Measurements from ENCODE around the gene DCXR.

DNA sequence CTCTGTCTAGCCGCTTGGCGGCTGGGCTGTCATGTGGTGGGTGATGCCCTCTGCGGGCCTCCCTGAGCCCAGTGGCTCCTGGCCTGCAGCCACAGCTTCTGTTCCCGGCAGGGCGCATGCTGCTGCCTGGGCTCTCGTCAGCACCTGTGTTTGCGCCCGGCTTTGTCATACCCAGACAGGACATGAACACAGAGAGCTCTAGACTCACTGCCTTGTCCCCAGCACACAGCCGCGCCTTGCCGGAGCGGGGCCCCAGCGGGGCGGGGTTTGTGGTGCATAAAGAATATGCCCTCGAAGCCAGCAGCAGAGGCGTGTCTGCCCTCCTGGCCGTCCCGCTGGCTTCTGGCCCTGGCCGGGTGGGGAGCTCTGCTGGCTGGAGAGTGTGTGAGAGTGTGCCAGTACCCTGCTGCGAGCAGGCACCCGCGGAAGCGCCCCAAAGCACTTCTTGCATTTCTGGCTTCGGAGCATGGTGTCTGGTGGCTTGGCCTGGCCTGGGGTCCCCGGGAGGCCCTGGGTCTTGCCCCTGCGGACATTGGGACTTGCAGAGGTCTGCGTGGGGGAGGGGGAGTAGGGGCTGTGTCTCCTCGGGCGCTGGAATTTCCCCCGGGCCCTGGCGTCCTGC lies 45.7 kb downstream of the DCXR start:
- TF ChIP-seq EZH2 (IDR thresholded peaks at IDR 0.05; ENCODE audit: low read length, unreplicated experiment) = no peak
- TF ChIP-seq, protein P1, sequence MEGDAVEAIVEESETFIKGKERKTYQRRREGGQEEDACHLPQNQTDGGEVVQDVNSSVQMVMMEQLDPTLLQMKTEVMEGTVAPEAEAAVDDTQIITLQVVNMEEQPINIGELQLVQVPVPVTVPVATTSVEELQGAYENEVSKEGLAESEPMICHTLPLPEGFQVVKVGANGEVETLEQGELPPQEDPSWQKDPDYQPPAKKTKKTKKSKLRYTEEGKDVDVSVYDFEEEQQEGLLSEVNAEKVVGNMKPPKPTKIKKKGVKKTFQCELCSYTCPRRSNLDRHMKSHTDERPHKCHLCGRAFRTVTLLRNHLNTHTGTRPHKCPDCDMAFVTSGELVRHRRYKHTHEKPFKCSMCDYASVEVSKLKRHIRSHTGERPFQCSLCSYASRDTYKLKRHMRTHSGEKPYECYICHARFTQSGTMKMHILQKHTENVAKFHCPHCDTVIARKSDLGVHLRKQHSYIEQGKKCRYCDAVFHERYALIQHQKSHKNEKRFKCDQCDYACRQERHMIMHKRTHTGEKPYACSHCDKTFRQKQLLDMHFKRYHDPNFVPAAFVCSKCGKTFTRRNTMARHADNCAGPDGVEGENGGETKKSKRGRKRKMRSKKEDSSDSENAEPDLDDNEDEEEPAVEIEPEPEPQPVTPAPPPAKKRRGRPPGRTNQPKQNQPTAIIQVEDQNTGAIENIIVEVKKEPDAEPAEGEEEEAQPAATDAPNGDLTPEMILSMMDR (conservative IDR thresholded peaks at IDR 0.05; ENCODE audit: low read depth, low read length) = no peak

All from PC-3 (cell line).